Activated naive CD4-positive, alpha-beta T cell treated with anti-CD3 and anti-CD28 coated beads for 36 hours (primary cell): ENCODE results near the gene RIPK4. TPM values are rescaled to one million over a fixed set of nuclear protein-coding genes. Genes with fewer than 3 reads are reported as not detected.

Experiments
- CTCF ChIA-PET: fragments of 350-600 bp; sonication (Branson Sonifier 250); formaldehyde crosslinking; loops from one replicate; lab custom pipeline; 2021; ENCODE audit warnings: antibody characterized with exemption; lab: Charles Lee
- DNase-seq: peaks from one replicate; pipeline ENCODE4 v3.0.0-alpha.2; 2020
- H3K27ac Mint-ChIP-seq: one replicate; pipeline ENCODE4 v1.8.0; 2021; ENCODE audit warnings: mild to moderate bottlenecking, mixed read lengths
- H3K27me3 Mint-ChIP-seq: one replicate; pipeline ENCODE4 v1.8.0; 2021; ENCODE audit warnings: low read depth, mixed read lengths
- H3K36me3 Mint-ChIP-seq: one replicate; pipeline ENCODE4 v1.8.0; 2021; ENCODE audit warnings: low read depth, mixed read lengths
- H3K4me1 Mint-ChIP-seq: one replicate; pipeline ENCODE4 v1.8.0; 2021; ENCODE audit warnings: low read depth, mixed read lengths
- H3K4me3 Mint-ChIP-seq: one replicate; pipeline ENCODE4 v1.8.0; 2021; ENCODE audit warnings: mild to moderate bottlenecking, moderate library complexity, mixed read lengths
- H3K9me3 Mint-ChIP-seq: one replicate; pipeline ENCODE4 v1.8.0; 2021; ENCODE audit warnings: mixed read lengths
- intact Hi-C: fragments of 100-400 bp; cut with micrococcal nuclease; formaldehyde crosslinking; loops from one replicate; pipeline ENCODE4 v1.15.1; 2023
- total RNA-seq, 2 experiments: library from RNA; stranded (reverse); gene quantifications; one replicate each; pipeline ENCODE4 v1.2.3, GENCODE V29; 2021

Gene RIPK4
- total RNA-seq, 2 experiments from 2014 or later: 0.33 to 0.49 TPM

DNA sequence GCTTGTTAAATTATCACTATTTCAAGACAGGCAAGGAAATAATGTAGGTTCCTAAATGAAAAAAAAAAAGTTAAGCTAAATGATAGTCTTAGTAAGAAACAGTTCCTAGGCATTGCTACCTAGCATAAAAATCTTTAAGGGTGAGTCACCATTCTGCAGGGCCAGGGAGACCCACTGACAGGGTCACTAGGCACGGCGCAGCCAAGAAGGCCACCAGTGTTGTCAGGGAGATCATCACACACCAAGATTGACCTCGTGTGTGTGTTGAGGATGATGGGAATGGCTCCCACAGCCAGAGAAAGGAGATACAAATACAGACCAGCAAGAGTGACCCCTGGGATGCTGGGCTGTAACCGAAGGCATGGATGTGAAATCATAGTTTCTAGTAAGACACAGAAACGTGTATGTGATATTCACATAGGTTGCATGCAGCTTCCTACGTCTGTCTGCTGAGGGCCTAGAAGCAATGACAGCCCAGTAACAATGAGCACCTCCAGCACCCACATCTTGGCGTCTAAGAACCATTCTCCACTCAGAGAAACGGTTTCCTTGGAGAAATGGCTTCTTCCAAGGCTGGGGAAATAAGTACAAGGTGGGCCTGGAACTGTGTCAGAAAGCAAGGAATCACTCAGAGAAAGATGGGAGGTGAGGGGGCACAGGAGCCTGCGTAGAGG, 29.1 kb downstream of the RIPK4 start:
- Mint-ChIP-seq H3K4me3 (no peak overlapping the region), H3K4me1 (no peaks in the 10 kb centered on the region), H3K9me3 (peaks cover 4% of the 10 kb centered on the region), H3K27me3 (peaks cover 8% of the 10 kb centered on the region), H3K27ac (no peak overlapping the region), H3K36me3 (no peaks in the 10 kb centered on the region)
- DNase-seq: no peak
- CTCF ChIA-PET: no interaction called here
- intact Hi-C loops: no loop called here

DNA sequence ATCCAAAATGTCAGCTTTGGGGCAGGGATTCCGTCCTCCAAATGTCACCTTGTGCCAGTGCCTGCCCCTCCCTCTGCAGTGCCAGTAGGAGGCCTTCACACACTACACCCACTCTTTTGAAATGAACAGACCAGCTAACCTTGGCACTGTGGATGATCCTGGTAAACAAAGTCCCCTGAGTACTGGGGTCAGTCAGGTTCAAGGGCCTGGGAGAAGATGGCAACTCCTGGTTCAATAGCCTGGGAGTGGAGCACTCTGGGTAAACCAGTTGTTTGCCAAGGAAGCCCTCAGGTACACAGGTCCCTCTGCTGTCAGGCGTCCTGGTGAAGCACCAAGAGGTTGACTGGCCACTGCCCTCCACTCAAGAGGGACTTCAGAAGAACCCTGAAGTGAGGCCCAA, 30.4 kb downstream of the RIPK4 start:
- no peak overlapping the region for H3K27ac Mint-ChIP-seq
- CTCF ChIA-PET: no interaction called here
- H3K9me3 Mint-ChIP-seq: peaks cover 13% of the 10 kb centered on the region
- no peaks in the 10 kb centered on the region for H3K4me1 Mint-ChIP-seq
- peaks cover 8% of the 10 kb centered on the region for H3K27me3 Mint-ChIP-seq
- intact Hi-C loops: no loop called here
- no peak for DNase-seq
- H3K4me3 Mint-ChIP-seq: no peak overlapping the region
- H3K36me3 Mint-ChIP-seq: no peaks in the 10 kb centered on the region

GRCh38 chr21:41733951-41734689, 32.7 kb downstream of the RIPK4 start:
- Mint-ChIP-seq H3K27me3 (peaks cover 14% of the 10 kb centered on the region), H3K9me3 (peaks cover 16% of the 10 kb centered on the region), H3K4me3 (no peak overlapping the region), H3K36me3 (no peaks in the 10 kb centered on the region), H3K4me1 (no peaks in the 10 kb centered on the region), H3K27ac (peak overlapping the region; percentile 58)
- CTCF ChIA-PET: no interaction called here
- no peak for DNase-seq
- intact Hi-C loops: no loop called here

DNA sequence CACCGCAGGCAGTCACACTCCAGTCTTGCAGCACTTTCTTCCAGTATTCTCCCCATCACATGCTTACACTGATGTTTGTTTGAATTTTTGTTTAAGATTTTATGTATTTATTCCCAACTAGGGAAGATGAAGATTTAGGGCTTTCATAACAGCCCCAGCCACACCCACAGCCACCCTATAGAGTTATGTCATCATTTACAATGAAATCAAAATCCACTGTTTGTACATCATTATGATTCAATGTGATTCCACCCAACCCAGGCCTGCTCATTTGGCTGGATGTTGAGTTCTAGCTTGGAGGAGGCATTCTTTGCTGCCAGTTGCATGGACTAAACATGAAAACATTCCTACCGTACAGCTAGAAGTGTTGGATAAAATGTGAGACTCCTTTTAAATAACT, 35.8 kb downstream of the RIPK4 start:
- H3K27ac Mint-ChIP-seq: no peak overlapping the region
- no peak for DNase-seq
- no peaks in the 10 kb centered on the region for H3K36me3 Mint-ChIP-seq
- H3K9me3 Mint-ChIP-seq: peaks cover 12% of the 10 kb centered on the region
- intact Hi-C loops: no loop called here
- no peak overlapping the region for H3K4me3 Mint-ChIP-seq
- H3K4me1 Mint-ChIP-seq: no peaks in the 10 kb centered on the region
- CTCF ChIA-PET: no interaction called here
- peaks cover 31% of the 10 kb centered on the region for H3K27me3 Mint-ChIP-seq

DNA sequence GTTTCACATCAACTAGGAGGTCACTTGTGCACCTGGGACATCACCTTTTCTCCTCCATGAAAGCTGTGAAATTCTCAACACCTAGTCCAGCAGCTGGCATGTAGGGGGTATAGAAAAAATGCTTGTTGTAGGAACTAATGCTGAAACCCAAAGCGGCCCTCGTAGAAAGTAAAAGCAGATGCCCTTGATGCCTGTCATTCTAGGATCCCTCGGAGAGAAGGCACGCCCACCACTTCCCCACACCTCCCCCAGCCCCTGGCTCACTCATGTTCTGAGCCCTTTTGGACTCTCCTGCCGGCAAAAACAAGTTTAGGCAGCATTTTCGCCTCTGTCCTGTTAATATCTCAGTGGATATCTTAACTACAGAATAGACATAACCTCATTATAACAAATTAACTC, 36.5 kb downstream of the RIPK4 start:
- DNase-seq: no peak
- CTCF ChIA-PET: no interaction called here
- peaks cover 12% of the 10 kb centered on the region for H3K9me3 Mint-ChIP-seq
- intact Hi-C loops: no loop called here
- H3K4me1 Mint-ChIP-seq: peaks cover 2% of the 10 kb centered on the region
- no peak overlapping the region for H3K27ac Mint-ChIP-seq
- H3K27me3 Mint-ChIP-seq: peaks cover 37% of the 10 kb centered on the region
- H3K4me3 Mint-ChIP-seq: no peak overlapping the region
- H3K36me3 Mint-ChIP-seq: no peaks in the 10 kb centered on the region

- Mint-ChIP-seq H3K4me1 (peaks cover 3% of the 10 kb centered on the region), H3K9me3 (peaks cover 12% of the 10 kb centered on the region), H3K36me3 (no peaks in the 10 kb centered on the region), H3K4me3 (no peak overlapping the region), H3K27ac (no peak overlapping the region), H3K27me3 (peaks cover 39% of the 10 kb centered on the region)
- intact Hi-C loops: no loop called here
- CTCF ChIA-PET: no interaction called here
- no peak for DNase-seq
Measured at GRCh38 chr21:41729701-41730366, 37.0 kb downstream of the RIPK4 start.

GRCh38 chr21:41727784-41728763, 38.8 kb downstream of the RIPK4 start:
- no peak overlapping the region for H3K27ac Mint-ChIP-seq
- CTCF ChIA-PET: no interaction called here

GRCh38 chr21:41726970-41727783, 39.7 kb downstream of the RIPK4 start:
- peaks cover 3% of the 10 kb centered on the region for H3K4me1 Mint-ChIP-seq
- CTCF ChIA-PET: no interaction called here
- H3K27me3 Mint-ChIP-seq: peaks cover 46% of the 10 kb centered on the region
- H3K4me3 Mint-ChIP-seq: no peak overlapping the region
- intact Hi-C loops: no loop called here
- no peaks in the 10 kb centered on the region for H3K36me3 Mint-ChIP-seq
- H3K9me3 Mint-ChIP-seq: peaks cover 10% of the 10 kb centered on the region
- DNase-seq: no peak
- no peak overlapping the region for H3K27ac Mint-ChIP-seq

More at GRCh38 chr21:41727784-41728763, 38.8 kb downstream of the RIPK4 start:
- Mint-ChIP-seq H3K4me3 (no peak overlapping the region), H3K4me1 (peaks cover 3% of the 10 kb centered on the region), H3K36me3 (no peaks in the 10 kb centered on the region), H3K27me3 (peaks cover 39% of the 10 kb centered on the region), H3K9me3 (peaks cover 12% of the 10 kb centered on the region)
- intact Hi-C loops: no loop called here
- DNase-seq: no peak

DNA sequence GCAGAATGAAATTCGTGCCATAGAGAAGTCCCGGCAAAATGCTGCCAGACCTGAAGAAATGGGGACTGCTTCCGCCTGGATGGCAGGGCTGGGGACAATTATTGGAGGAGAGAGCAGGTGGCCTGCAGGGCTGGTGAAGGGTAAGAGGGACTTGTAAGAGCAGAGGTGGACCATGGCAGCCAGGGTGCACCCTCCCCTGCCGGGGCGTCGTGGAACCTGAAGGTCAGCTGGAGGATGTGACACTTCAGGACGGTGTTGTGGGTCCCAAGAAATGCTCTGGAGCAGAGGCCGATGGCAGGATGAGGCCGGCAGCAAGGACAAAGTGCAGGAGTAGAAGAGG, 40.3 kb downstream of the RIPK4 start:
- no peak overlapping the region for H3K27ac Mint-ChIP-seq

DNA sequence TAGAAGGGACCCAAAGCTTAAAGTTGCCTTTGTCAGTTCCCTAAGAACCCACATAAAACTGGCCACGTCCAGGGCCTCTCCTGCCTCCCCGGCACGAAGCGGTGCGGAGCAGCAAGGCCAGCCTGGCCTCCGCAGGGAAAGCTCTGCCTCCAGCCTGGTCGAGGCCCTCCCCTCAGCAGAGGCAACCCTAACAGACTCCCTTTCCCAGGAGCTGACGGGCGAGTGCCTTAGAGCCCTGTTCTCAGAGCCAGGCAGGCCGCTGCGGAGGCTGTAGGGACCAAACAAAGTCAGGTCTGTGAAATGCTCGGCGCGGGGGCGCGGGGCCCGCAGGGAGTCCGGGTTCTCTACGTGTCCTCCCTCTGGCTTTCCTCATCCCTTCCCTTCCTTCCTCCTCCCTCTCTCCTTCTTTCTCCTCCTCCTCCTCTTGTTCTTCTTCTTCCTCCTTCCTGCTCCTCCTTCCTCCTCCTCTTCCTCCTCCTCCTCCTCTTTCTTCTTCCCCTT, 40.7 kb downstream of the RIPK4 start:
- intact Hi-C loops: no loop called here
- Mint-ChIP-seq H3K27ac (no peak overlapping the region), H3K9me3 (no peaks in the 10 kb centered on the region), H3K27me3 (peaks cover 48% of the 10 kb centered on the region), H3K36me3 (no peaks in the 10 kb centered on the region), H3K4me1 (peaks cover 3% of the 10 kb centered on the region), H3K4me3 (no peak overlapping the region)
- DNase-seq: no peak
- CTCF ChIA-PET: no interaction called here

More for the DNA sequence above, 40.3 kb downstream of the RIPK4 start:
- DNase-seq: no peak
- CTCF ChIA-PET: no interaction called here
- intact Hi-C loops: no loop called here
- Mint-ChIP-seq H3K36me3 (no peaks in the 10 kb centered on the region), H3K9me3 (peaks cover 4% of the 10 kb centered on the region), H3K4me3 (no peak overlapping the region), H3K27me3 (peaks cover 49% of the 10 kb centered on the region), H3K4me1 (peaks cover 3% of the 10 kb centered on the region)

DNA sequence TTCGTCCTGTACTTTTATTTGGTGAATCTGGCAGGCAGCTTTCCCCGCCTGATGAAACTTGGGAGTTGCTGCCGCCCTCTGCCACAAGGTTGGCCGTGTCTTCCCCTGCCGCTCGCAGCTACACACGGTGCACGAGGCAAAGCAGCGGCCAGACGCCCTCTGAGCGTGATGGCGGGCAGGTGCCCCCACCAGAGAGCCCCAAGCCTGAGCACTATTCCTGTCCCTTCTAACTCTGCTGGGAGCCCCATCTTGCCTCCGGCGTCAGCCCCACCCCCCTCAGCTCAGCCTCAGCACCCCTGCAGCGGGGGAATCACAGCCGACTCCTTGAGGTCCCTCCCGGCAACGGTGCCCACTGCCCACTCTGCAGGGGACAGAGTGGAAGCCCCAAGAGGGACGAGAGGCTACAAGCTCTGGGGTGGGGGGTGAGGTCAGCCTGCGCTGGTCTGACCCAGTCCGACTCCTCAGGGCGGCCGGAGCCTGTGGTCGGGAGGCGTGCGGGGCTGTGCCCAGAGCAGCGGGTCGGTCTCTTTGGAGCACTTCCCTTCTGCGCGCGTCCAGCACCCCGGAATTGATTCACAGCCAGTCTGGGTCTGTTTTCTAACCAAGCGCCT, 41.3 kb downstream of the RIPK4 start:
- DNase-seq: no peak
- peaks cover 3% of the 10 kb centered on the region for H3K4me1 Mint-ChIP-seq
- H3K9me3 Mint-ChIP-seq: no peaks in the 10 kb centered on the region
- H3K27ac Mint-ChIP-seq: no peak overlapping the region
- intact Hi-C loops: no loop called here
- no peak overlapping the region for H3K4me3 Mint-ChIP-seq
- peaks cover 44% of the 10 kb centered on the region for H3K27me3 Mint-ChIP-seq
- no peaks in the 10 kb centered on the region for H3K36me3 Mint-ChIP-seq
- CTCF ChIA-PET: no interaction called here
